ENCODE measurements around the gene CHP1.

The CHP1 gene

DNA sequence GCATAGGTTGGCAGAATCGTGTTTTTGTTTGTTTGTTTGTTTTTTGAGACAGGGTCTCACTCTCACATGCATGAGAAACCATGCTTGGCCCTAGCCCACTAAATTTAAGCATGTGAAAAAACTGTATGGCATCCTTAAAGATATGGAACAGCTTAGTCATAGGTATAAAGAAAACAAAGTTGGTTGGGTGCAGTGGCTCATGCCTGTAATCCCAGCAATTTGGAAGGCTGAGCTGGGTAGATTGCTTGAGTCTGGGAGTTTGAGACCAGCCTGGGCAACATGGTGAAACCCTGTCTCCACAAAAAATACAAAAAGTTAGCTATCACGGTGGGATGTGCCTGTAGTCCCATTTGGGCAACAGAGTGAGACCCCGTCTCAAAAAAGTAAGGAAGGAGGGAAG lies 25.8 kb upstream of the CHP1 start:
- in situ Hi-C loops (cut with MboI; ENCODE audit: low pct_unique_long_range_greater_than_20kb, low sequenced_read_pairs, unreplicated experiment) = no loop called here
- no peak for DNase-seq (ENCODE audit: low spot score)
- TF ChIP-seq, protein P1, sequence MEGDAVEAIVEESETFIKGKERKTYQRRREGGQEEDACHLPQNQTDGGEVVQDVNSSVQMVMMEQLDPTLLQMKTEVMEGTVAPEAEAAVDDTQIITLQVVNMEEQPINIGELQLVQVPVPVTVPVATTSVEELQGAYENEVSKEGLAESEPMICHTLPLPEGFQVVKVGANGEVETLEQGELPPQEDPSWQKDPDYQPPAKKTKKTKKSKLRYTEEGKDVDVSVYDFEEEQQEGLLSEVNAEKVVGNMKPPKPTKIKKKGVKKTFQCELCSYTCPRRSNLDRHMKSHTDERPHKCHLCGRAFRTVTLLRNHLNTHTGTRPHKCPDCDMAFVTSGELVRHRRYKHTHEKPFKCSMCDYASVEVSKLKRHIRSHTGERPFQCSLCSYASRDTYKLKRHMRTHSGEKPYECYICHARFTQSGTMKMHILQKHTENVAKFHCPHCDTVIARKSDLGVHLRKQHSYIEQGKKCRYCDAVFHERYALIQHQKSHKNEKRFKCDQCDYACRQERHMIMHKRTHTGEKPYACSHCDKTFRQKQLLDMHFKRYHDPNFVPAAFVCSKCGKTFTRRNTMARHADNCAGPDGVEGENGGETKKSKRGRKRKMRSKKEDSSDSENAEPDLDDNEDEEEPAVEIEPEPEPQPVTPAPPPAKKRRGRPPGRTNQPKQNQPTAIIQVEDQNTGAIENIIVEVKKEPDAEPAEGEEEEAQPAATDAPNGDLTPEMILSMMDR (IDR thresholded peaks at IDR 0.05; ENCODE audit: extremely low read depth, insufficient read depth, missing control alignments) = no peak

DNA sequence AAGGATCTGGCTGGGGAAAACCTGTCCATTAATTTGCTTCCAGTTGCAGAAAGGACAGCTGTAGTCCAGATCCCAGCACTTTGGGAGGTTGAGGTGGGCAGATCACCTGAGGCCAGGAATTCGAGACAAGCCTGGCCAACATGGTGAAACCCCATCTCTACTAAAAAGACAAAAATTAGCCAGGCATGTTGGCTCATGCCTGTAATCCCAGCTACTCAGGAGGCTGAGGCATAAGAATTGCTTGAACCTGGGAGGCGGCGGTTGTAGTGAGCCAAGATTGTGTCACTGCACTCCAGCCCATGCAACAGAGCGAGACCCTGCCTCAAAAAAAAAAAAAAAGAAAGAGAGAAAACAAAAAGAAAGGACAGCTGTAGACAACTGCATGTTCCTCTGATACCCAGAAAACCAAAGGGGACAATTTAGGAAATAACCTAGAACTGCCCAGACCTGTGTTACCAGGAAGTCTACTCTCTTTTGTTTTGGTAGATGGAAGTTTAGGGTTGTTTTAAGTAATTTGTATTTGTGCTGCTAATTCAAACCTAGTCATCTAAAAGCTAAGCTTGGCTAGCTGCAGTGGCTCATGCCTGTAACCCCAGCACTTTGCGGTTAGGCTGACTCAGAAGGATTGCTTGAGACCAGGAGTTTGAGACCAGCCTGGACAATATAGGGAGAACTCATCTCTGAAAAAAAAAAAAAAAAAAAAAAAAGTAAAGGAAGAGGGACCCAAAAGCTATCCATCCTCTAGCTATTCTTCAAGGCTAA lies 23.2 kb upstream of the CHP1 start:
- TF ChIP-seq, protein P1 (IDR thresholded peaks at IDR 0.05; ENCODE audit: extremely low read depth, insufficient read depth, missing control alignments) = no peak
- in situ Hi-C loops (cut with MboI; ENCODE audit: low pct_unique_long_range_greater_than_20kb, low sequenced_read_pairs, unreplicated experiment) = no loop called here
- no peak for DNase-seq (ENCODE audit: low spot score)

- TF ChIP-seq, protein P1 (IDR thresholded peaks at IDR 0.05; ENCODE audit: extremely low read depth, insufficient read depth, missing control alignments) = no peak
- DNase-seq (ENCODE audit: low spot score) = no peak
- in situ Hi-C loops (cut with MboI; ENCODE audit: low pct_unique_long_range_greater_than_20kb, low sequenced_read_pairs, unreplicated experiment) = no loop called here
Measured at GRCh38 chr15:41215708-41216107, 15.4 kb upstream of the CHP1 start.

- TF ChIP-seq, protein P1 (IDR thresholded peaks at IDR 0.05; ENCODE audit: extremely low read depth, insufficient read depth, missing control alignments) = no peak
- in situ Hi-C loops (cut with MboI; ENCODE audit: low pct_unique_long_range_greater_than_20kb, low sequenced_read_pairs, unreplicated experiment) = no loop called here
Measured at GRCh38 chr15:41218851-41219250, 12.2 kb upstream of the CHP1 start.

DNA sequence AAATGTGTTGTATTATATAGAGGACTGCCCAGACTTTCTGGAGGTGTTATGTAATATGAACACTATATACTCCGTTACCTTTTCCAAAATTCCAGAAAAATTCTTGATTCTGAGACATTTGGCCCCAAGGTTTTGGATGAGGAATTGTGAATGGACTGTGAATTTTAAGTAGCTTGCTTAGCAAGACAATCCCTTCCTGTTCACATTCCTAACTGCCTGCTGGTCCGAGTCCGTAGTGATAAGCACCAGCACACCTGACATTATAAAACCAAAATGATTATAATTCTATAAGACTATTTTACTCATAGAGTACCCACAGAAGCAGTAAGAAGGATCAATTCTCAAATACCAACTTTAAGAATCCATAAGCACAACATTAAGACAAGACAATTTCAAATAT lies 11.7 kb upstream of the CHP1 start:
- in situ Hi-C loops (cut with MboI; ENCODE audit: low pct_unique_long_range_greater_than_20kb, low sequenced_read_pairs, unreplicated experiment) = no loop called here
- TF ChIP-seq, protein P1 (IDR thresholded peaks at IDR 0.05; ENCODE audit: extremely low read depth, insufficient read depth, missing control alignments) = no peak
- DNase-seq (ENCODE audit: low spot score) = no peak

More at GRCh38 chr15:41218851-41219250, 12.2 kb upstream of the CHP1 start:
- no peak for DNase-seq (ENCODE audit: low spot score)

DNA sequence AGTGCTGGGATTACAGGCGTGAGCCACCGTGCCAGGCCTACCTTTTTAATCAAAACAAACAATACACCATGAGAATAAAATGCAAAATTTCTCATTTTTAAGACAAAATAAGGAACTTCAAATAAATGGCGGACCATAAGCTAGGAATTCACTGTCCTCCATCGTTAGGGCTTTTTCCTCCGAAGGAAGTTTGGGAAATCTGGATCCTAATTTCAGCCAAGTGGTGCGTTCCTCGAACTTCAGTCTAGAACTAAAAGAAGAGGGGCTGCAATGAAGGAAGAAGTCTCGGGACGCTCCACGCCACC lies 771 bp upstream of the CHP1 start:
- in situ Hi-C loops (cut with MboI; ENCODE audit: low pct_unique_long_range_greater_than_20kb, low sequenced_read_pairs, unreplicated experiment) = no loop called here
- TF ChIP-seq, protein P1 (IDR thresholded peaks at IDR 0.05; ENCODE audit: extremely low read depth, insufficient read depth, missing control alignments) = no peak
- no peak for DNase-seq (ENCODE audit: low spot score)
